Neural progenitor cell (in vitro differentiated cells): ENCODE results near the gene LTBP2. TPM values are rescaled to one million over a fixed set of nuclear protein-coding genes. Genes with fewer than 3 reads are reported as not detected.

Source experiments
- DNase-seq: peaks from one replicate; pipeline ENCODE4 v3.0.0-alpha.2; 2016; ENCODE audit warnings: low spot score
- H2AFZ ChIP-seq: fragments of 200-600 bp; sonication (generic); replicated peaks from 2 replicates; pipeline ENCODE4 v1.6.1; 2016; ENCODE audit warnings: antibody characterized with exemption
- H3F3A ChIP-seq: fragments of 200-600 bp; sonication (generic); 2 replicates; pipeline ENCODE4 v1.6.1; 2016; ENCODE audit warnings: antibody characterized with exemption, low read depth
- H3K27ac ChIP-seq: fragments of 200-600 bp; sonication (generic); 2 replicates; pipeline ENCODE4 v1.5.1; 2016; ENCODE audit warnings: mild to moderate bottlenecking
- H3K27me3 ChIP-seq: fragments of 200-600 bp; sonication (generic); 2 replicates; pipeline ENCODE4 v1.6.1; 2016; ENCODE audit warnings: mild to moderate bottlenecking, moderate library complexity
- H3K36me3 ChIP-seq: fragments of 200-600 bp; sonication (generic); 2 replicates; pipeline ENCODE4 v1.5.1; 2016
- H3K4me1 ChIP-seq: fragments of 200-600 bp; sonication (generic); 2 replicates; pipeline ENCODE4 v1.6.1; 2016; ENCODE audit warnings: mixed run types
- H3K4me2 ChIP-seq: fragments of 200-600 bp; sonication (generic); 2 replicates; pipeline ENCODE4 v1.6.1; 2016
- H3K4me3 ChIP-seq: fragments of 200-600 bp; sonication (generic); 2 replicates; pipeline ENCODE4 v1.5.1; 2016
- H3K79me2 ChIP-seq: fragments of 200-600 bp; sonication (generic); 2 replicates; pipeline ENCODE4 v1.6.1; 2016; ENCODE audit warnings: low read depth
- H3K9ac ChIP-seq: fragments of 200-600 bp; sonication (generic); 2 replicates; pipeline ENCODE4 v1.6.1; 2016
- H3K9me3 ChIP-seq: fragments of 200-600 bp; sonication (generic); 2 replicates; pipeline ENCODE4 v1.5.1; 2016; ENCODE audit warnings: low read depth
- H4K20me1 ChIP-seq: fragments of 200-600 bp; sonication (generic); 2 replicates; pipeline ENCODE4 v1.6.1; 2016; ENCODE audit warnings: low read depth
- H3K27ac Mint-ChIP-seq: 3 replicates; pipeline ENCODE4 v1.8.0; 2021; ENCODE audit warnings: mixed read lengths
- H3K27me3 Mint-ChIP-seq: 2 replicates; pipeline ENCODE4 v1.8.0; 2022; ENCODE audit warnings: low read depth, mild to moderate bottlenecking, inconsistent platforms, moderate library complexity, mixed read lengths; ENCODE audit not compliant: insufficient read depth
- H3K36me3 Mint-ChIP-seq: 3 replicates; pipeline ENCODE4 v1.8.0; 2021; ENCODE audit warnings: mixed read lengths
- H3K4me1 Mint-ChIP-seq: 3 replicates; pipeline ENCODE4 v1.8.0; 2021; ENCODE audit warnings: mixed read lengths
- H3K4me3 Mint-ChIP-seq: 3 replicates; pipeline ENCODE4 v1.8.0; 2021; ENCODE audit warnings: mild to moderate bottlenecking, moderate library complexity, mixed read lengths
- H3K9me3 Mint-ChIP-seq: 3 replicates; pipeline ENCODE4 v1.8.0; 2020; ENCODE audit warnings: mixed read lengths
- CTCF ChIP-seq: fragments of 200-600 bp; sonication (generic); IDR thresholded peaks from 2 replicates; pipeline ENCODE4 v1.5.1; 2017; ENCODE audit warnings: antibody characterized with exemption, mild to moderate bottlenecking
- EZH2 ChIP-seq: fragments of 200-600 bp; sonication (generic); IDR thresholded peaks from 2 replicates; pipeline ENCODE4 v1.6.1; 2017; ENCODE audit warnings: antibody characterized with exemption, mild to moderate bottlenecking, moderate library complexity
- EZH2phosphoT487 ChIP-seq: fragments of 200-600 bp; sonication (generic); IDR thresholded peaks from 2 replicates; pipeline ENCODE4 v1.6.1; 2017; ENCODE audit warnings: antibody characterized with exemption
- total RNA-seq: library from RNA; depleted of rRNA; stranded (reverse); fragments of >200 nt; gene quantifications from 2 replicates; pipeline ENCODE4 v1.2.3, GENCODE V29; 2015; ENCODE audit warnings: low replicate concordance

Gene LTBP2
- total RNA-seq, 1 donor from 2014 or later = 0.43 TPM

GRCh38 chr14:74585406-74586335 is 26.4 kb downstream of the LTBP2 start:
- Histone ChIP-seq H3K4me3 (no peak overlapping the region), H3K36me3 (no peaks in the 10 kb centered on the region), H3K4me2 (no peak overlapping the region), H3K27me3 (no peaks in the 10 kb centered on the region), H2AFZ (no peak overlapping the region), H3F3A (no peaks in the 10 kb centered on the region), H3K9ac (no peak overlapping the region), H4K20me1 (no peaks in the 10 kb centered on the region), H3K4me1 (no peaks in the 10 kb centered on the region), H3K9me3 (no peaks in the 10 kb centered on the region), H3K79me2 (no peaks in the 10 kb centered on the region), H3K27ac (no peak overlapping the region)
- DNase-seq = no peak
- no peak for TF ChIP-seq EZH2
- no peak for TF ChIP-seq CTCF
- TF ChIP-seq EZH2phosphoT487 = no peak
- Mint-ChIP-seq H3K27ac (no peak overlapping the region), H3K9me3 (no peaks in the 10 kb centered on the region), H3K4me3 (no peak overlapping the region), H3K36me3 (no peaks in the 10 kb centered on the region), H3K4me1 (peaks cover 2% of the 10 kb centered on the region), H3K27me3 (peaks cover 6% of the 10 kb centered on the region)

GRCh38 chr14:74584951-74585350 is 27.1 kb downstream of the LTBP2 start:
- H3K4me3 ChIP-seq = no peak overlapping the region
- no peaks in the 10 kb centered on the region for H4K20me1 ChIP-seq
- TF ChIP-seq CTCF = no peak
- no peak for TF ChIP-seq EZH2phosphoT487
- no peak for TF ChIP-seq EZH2

GRCh38 chr14:74583689-74584434 is 28.2 kb downstream of the LTBP2 start:
- Mint-ChIP-seq H3K4me1 (peaks cover 4% of the 10 kb centered on the region), H3K9me3 (no peaks in the 10 kb centered on the region), H3K27me3 (peaks cover 7% of the 10 kb centered on the region), H3K36me3 (no peaks in the 10 kb centered on the region), H3K4me3 (no peak overlapping the region), H3K27ac (no peak overlapping the region)
- Histone ChIP-seq H2AFZ (no peak overlapping the region), H4K20me1 (no peaks in the 10 kb centered on the region), H3K9ac (no peak overlapping the region), H3K27me3 (no peaks in the 10 kb centered on the region), H3K4me1 (no peaks in the 10 kb centered on the region), H3K4me3 (no peak overlapping the region), H3K36me3 (no peaks in the 10 kb centered on the region), H3F3A (no peaks in the 10 kb centered on the region), H3K4me2 (no peak overlapping the region), H3K9me3 (no peaks in the 10 kb centered on the region), H3K79me2 (no peaks in the 10 kb centered on the region), H3K27ac (no peak overlapping the region)
- no peak for DNase-seq
- no peak for TF ChIP-seq CTCF

More at GRCh38 chr14:74584951-74585350, 27.1 kb downstream of the LTBP2 start:
- no peaks in the 10 kb centered on the region for H3K9me3 Mint-ChIP-seq
- no peak overlapping the region for H3K4me3 Mint-ChIP-seq
- H3K27ac ChIP-seq = no peak overlapping the region
- H3K79me2 ChIP-seq = no peaks in the 10 kb centered on the region
- H3K9me3 ChIP-seq = no peaks in the 10 kb centered on the region
- no peak overlapping the region for H2AFZ ChIP-seq
- H3K4me2 ChIP-seq = no peak overlapping the region
- no peak for DNase-seq
- peak overlapping the region; percentile 15 for H3K27ac Mint-ChIP-seq
- H3K36me3 Mint-ChIP-seq = no peaks in the 10 kb centered on the region
- H3K4me1 ChIP-seq = no peaks in the 10 kb centered on the region
- H3K36me3 ChIP-seq = no peaks in the 10 kb centered on the region
- no peaks in the 10 kb centered on the region for H3F3A ChIP-seq
- H3K4me1 Mint-ChIP-seq = peaks cover 3% of the 10 kb centered on the region
- H3K27me3 ChIP-seq = no peaks in the 10 kb centered on the region
- peaks cover 7% of the 10 kb centered on the region for H3K27me3 Mint-ChIP-seq
- H3K9ac ChIP-seq = no peak overlapping the region
